ENCODE data around the gene MYO15B.

MYO15B gene

DNA sequence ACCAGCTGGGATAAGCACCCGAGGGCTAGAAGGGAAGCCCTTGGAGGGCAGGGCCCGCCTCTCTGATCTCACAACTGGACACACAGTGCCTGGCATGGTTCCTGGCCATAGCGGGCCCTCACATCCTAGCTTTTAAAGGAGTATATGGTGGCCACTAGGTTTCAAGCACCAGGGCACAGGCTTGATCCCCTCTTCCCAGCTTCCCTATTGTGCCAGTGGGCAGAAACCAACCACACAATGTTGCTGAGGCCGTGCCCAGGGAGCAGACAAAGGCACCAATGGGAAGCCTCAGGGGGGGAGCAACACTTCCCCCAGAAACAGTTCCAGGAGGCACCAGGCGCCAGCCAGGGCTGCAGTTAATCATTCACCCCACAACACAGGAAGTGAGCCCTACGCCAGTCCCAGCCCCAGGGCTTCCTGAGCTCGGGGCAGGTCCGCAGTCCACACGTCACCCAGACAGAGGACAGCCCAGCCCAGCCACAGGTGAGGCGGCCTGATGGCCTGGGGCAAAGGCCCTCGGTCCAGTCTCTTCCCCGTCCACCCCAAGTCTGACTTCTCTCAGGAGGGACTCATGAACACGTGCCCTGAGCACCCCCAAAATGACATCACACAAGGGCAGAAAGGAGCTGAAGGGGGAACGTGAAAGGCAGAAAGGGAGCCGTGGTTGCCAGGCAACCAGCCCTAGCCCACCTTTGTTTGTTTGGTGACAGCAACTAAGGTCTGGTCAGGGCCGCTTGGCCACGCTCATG, 58.5 kb downstream of the MYO15B start:
- no peak overlapping the region for H3K4me3 ChIP-seq (ENCODE audit: control insufficient read depth, low read depth, low read length)
- no peak for TF ChIP-seq CTCF (conservative IDR thresholded peaks at IDR 0.05; ENCODE audit: control insufficient read depth, insufficient read depth, low read depth, low read length)
- no peak for DNase-seq (ENCODE audit: low read depth)

DNA sequence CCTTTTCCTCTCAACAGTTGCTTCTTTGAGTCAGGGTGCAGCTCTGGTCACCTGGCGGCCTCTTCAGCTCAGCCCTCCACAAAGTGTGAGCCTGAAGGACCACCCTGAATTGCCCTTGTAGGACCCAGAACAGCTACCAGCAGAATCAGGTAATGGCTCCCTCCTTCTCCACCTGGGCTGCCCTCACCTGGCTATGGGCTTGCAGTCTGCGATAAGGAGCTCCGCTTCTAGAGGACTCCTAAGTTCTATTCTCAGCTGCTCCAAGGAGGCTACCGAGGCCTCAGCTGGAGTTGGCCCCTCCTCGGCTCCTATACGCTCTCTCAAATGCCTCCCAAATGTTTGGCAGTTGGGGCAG, 59.0 kb downstream of the MYO15B start:
- no peak for DNase-seq (ENCODE audit: low read depth)
- H3K4me3 ChIP-seq (ENCODE audit: control insufficient read depth, low read depth, low read length) = no peak overlapping the region
- no peak for TF ChIP-seq CTCF (conservative IDR thresholded peaks at IDR 0.05; ENCODE audit: control insufficient read depth, insufficient read depth, low read depth, low read length)

DNA sequence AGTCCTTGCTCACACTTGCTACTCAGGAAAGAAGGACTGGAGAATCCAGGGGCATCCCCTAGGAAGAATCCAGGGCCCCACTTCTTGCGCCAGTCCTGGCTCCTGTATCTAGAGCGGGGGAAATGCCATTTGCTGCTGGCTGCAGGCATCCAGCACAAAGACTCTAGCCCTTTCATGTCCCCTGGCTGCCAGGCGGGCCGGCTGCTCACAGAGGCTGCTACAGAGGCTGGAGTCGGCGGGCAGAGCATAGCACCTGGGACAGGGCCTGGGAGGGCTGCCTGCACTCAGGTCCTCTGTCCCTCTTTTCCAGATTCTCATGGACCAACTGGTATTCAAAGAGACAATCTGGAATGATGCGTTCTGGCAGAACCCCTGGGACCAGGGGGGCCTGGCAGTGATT, 59.5 kb downstream of the MYO15B start:
- no peak for TF ChIP-seq CTCF (conservative IDR thresholded peaks at IDR 0.05; ENCODE audit: control insufficient read depth, insufficient read depth, low read depth, low read length)
- no peak overlapping the region for H3K4me3 ChIP-seq (ENCODE audit: control insufficient read depth, low read depth, low read length)
- DNase-seq (ENCODE audit: low read depth) = no peak

GRCh38 chr17:75647921-75648320, 60.3 kb downstream of the MYO15B start:
- H3K4me3 ChIP-seq (ENCODE audit: control insufficient read depth, low read depth, low read length) = no peak overlapping the region
- DNase-seq (ENCODE audit: low read depth) = no peak
- no peak for TF ChIP-seq CTCF (conservative IDR thresholded peaks at IDR 0.05; ENCODE audit: control insufficient read depth, insufficient read depth, low read depth, low read length)

- H3K4me3 ChIP-seq (ENCODE audit: control insufficient read depth, low read depth, low read length) = no peak overlapping the region
- TF ChIP-seq CTCF (conservative IDR thresholded peaks at IDR 0.05; ENCODE audit: control insufficient read depth, insufficient read depth, low read depth, low read length) = no peak
- DNase-seq (ENCODE audit: low read depth) = no peak
Observed at GRCh38 chr17:75649687-75650086, 62.1 kb downstream of the MYO15B start.

DNA sequence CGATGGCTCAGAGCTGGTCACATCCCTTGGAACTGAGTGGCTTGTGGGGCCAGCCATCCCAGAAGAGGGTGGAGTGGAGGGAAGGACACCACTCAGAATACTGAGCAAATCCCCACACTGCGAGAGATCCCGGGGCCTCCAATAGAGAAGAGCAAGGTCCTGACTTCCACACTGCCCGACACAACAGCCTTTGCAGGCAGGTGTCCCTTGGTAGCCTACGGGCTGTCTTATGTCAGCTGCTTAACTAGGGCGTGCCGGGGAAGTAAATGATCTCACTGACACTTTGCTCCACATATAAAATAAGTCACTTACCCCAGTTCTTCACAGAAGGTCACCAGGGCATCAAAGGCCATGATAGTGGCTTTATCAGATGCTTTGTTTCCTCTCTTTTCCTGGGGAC, 63.3 kb downstream of the MYO15B start:
- TF ChIP-seq CTCF (conservative IDR thresholded peaks at IDR 0.05; ENCODE audit: control insufficient read depth, insufficient read depth, low read depth, low read length) = no peak
- DNase-seq (ENCODE audit: low read depth) = no peak
- no peak overlapping the region for H3K4me3 ChIP-seq (ENCODE audit: control insufficient read depth, low read depth, low read length)

- no peak overlapping the region for H3K4me3 ChIP-seq (ENCODE audit: control insufficient read depth, low read depth, low read length)
- DNase-seq (ENCODE audit: low read depth) = no peak
- no peak for TF ChIP-seq CTCF (conservative IDR thresholded peaks at IDR 0.05; ENCODE audit: control insufficient read depth, insufficient read depth, low read depth, low read length)
Observed at GRCh38 chr17:75652341-75652740, 64.7 kb downstream of the MYO15B start.

All from fibroblast of mammary gland (primary cell).